Measurements from ENCODE around the gene TOMM20.
A peak's percentile ranks its signal among the peaks of the same experiment; 100 is the strongest.
"Not testable (repeated sequence)": the region's sequence is repeated elsewhere in the genome, so short reads cannot be mapped to it uniquely, and the experiment has no call there.

TOMM20 gene

GRCh38 chr1:235128456-235129328 lies at the start of gene TOMM20:
TSS of gene TOMM20 (minus strand) at chr1:235128837. CDS start at chr1:235128715, 122 bp downstream.
- peak; percentile 94 for DNase-seq

- no peak for DNase-seq
Observed at GRCh38 chr1:235176486-235176885, 47.8 kb upstream of the TOMM20 start.

GRCh38 chr1:235169986-235170385 lies 41.3 kb upstream of the TOMM20 start:
- no peak for DNase-seq

- no peak for DNase-seq
Observed at GRCh38 chr1:235168375-235168774, 39.7 kb upstream of the TOMM20 start.

GRCh38 chr1:235161685-235162327 lies 33.2 kb upstream of the TOMM20 start:
- DNase-seq: no peak

- peak; percentile 94 for DNase-seq
Observed at GRCh38 chr1:235160957-235161684, 32.5 kb upstream of the TOMM20 start, which contains the start of gene RBM34. TSS of gene RBM34 (minus strand) at chr1:235161250. CDS start at chr1:235161226, 24 bp downstream.

- DNase-seq: no peak
Observed at GRCh38 chr1:235160383-235160956, 31.8 kb upstream of the TOMM20 start.

- not testable (repeated sequence) for DNase-seq
Observed at GRCh38 chr1:235159930-235160329, 31.3 kb upstream of the TOMM20 start.

GRCh38 chr1:235159284-235159683 lies 30.6 kb upstream of the TOMM20 start:
- not testable (repeated sequence) for DNase-seq

GRCh38 chr1:235158680-235159079 lies 30.0 kb upstream of the TOMM20 start:
- DNase-seq: no peak

GRCh38 chr1:235157150-235157549 lies 28.5 kb upstream of the TOMM20 start:
- DNase-seq: no peak

- DNase-seq: no peak
Observed at GRCh38 chr1:235156740-235157139, 28.1 kb upstream of the TOMM20 start.

- no peak for DNase-seq
Observed at GRCh38 chr1:235156265-235156664, 27.6 kb upstream of the TOMM20 start.

GRCh38 chr1:235152235-235152634 lies 23.6 kb upstream of the TOMM20 start:
- no peak for DNase-seq

- no peak for DNase-seq
Observed at GRCh38 chr1:235151033-235151432, 22.4 kb upstream of the TOMM20 start.

GRCh38 chr1:235149824-235150223 lies 21.2 kb upstream of the TOMM20 start:
- no peak for DNase-seq

GRCh38 chr1:235147269-235147668 lies 18.6 kb upstream of the TOMM20 start:
- no peak for DNase-seq

GRCh38 chr1:235145639-235146038 lies 17.0 kb upstream of the TOMM20 start:
- no peak for DNase-seq

- DNase-seq: no peak
Observed at GRCh38 chr1:235142991-235143390, 14.4 kb upstream of the TOMM20 start.

- no peak for DNase-seq
Observed at GRCh38 chr1:235139315-235139714, 10.7 kb upstream of the TOMM20 start.

- DNase-seq: peak; percentile 36
Observed at GRCh38 chr1:235138821-235139220, 10.2 kb upstream of the TOMM20 start.

- DNase-seq: no peak
Observed at GRCh38 chr1:235136111-235136510, 7.5 kb upstream of the TOMM20 start.

- DNase-seq: no peak
Observed at GRCh38 chr1:235134171-235134570, 5.5 kb upstream of the TOMM20 start.
